Embryonic facial prominence (tissue), 1 donor: ENCODE data around the gene ZNF641.
"Not testable (repeated sequence)": the region's sequence is repeated elsewhere in the genome, so short reads cannot be mapped to it uniquely, and the experiment has no call there.

Experiments
- DNase-seq: peaks from one replicate; pipeline ENCODE4 v3.0.0-alpha.2; 2016; ENCODE audit errors: extremely low spot score

The ZNF641 gene

DNA sequence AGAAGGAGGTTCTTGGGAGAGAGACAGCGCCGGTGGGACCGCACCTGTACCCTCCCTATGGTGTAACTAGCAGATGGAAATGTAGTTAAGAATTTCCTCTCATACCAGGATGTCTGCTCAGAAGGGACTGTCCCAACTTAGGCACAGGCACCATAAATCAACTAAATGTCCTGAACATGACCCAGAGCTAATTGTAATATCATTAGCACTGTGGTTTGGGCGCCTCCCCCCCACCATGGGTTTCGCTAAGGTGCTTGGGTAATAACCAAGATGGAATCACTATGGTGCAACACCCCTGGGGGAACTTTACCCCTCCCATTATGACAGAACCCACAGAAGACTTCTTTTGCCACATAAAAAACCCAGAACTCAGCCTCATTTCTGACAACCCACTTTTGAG lies 15.9 kb downstream of the ZNF641 start:
- no peak for DNase-seq

DNA sequence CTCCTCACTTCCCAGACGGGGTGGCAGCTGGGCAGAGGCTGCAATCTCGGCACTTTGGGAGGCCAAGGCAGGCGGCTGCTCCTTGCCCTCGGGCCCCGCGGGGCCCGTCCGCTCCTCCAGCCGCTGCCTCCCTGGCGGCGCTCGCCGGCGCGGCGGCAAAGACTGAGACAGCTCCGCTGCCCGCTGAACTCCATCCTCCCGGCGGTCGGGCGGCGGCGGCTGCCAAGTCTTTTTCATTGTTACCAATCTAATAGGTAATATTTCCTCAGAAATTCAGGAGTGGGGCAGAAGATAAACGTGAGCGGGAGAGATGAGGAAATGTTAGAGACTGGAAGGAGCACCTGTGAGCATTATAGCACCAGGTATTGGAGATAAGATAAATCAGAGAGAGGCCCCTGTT lies 17.0 kb downstream of the ZNF641 start:
- DNase-seq: not testable (repeated sequence)

DNA sequence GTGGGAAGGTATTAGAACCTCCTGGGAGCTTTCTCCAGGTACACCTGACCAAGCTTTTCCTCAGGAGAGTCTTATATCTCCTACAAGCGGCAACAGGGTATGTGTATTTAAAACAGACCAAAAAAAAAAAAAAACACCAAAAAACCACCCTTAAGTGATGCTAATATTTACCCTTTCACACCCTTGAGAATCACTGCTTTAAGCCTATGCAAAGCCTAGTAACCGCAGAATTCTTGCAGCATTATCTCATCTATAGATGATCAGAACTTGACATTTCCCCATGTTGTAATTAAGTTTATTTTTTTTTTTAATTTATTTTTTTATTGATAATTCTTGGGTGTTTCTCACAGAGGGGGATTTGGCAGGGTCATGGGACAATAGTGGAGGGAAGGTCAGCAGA lies 19.3 kb downstream of the ZNF641 start:
- no peak for DNase-seq

DNA sequence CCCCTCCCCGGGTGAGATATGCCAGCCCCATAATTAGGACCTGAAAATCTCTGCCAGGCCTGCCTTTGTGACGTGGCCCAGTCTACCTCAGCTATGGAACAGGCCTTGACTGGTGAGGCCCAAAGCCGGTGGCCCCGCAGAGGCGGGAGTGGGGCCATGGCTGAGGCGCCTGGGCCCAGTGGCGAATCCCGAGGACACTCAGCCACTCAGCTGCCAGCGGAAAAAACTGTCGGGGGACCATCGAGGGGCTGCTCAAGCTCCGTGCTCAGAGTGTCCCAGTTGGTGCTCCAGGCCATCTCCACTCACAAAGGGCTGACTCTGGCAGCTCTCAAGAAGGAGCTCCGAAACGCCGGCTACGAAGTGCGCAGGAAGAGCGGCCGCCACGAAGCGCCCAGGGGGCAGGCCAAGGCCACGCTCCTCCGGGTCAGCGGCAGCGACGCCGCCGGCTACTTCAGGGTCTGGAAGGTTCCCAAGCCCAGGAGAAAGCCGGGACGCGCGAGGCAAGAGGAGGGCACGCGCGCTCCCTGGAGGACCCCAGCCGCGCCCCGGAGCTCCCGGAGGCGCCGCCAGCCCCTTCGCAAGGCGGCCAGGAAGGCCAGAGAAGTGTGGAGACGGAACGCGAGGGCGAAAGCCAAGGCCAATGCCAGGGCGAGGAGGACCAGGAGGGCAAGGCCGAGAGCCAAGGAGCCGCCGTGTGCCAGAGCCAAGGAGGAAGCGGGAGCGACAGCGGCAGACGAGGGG lies 21.4 kb downstream of the ZNF641 start:
- no peak for DNase-seq

DNA sequence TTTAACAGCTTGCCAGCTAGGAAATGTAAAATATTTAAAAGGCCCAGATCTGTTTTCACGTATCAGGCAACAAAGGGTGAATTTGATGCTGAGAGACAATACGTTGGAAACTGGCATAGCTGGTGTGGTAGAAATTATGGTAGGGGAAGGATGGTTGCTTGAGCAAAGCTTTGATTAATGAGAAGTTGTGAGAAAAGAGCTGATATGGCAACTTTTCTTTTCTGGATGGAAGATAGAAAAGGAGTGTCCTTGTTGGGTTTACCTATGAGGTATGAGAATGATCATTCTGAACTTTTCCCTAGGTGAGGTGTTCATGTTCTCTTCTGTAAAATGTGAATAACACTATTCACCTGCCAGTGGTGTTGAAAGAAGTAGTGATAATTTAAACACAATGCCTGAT lies 34.2 kb downstream of the ZNF641 start:
- no peak for DNase-seq

DNA sequence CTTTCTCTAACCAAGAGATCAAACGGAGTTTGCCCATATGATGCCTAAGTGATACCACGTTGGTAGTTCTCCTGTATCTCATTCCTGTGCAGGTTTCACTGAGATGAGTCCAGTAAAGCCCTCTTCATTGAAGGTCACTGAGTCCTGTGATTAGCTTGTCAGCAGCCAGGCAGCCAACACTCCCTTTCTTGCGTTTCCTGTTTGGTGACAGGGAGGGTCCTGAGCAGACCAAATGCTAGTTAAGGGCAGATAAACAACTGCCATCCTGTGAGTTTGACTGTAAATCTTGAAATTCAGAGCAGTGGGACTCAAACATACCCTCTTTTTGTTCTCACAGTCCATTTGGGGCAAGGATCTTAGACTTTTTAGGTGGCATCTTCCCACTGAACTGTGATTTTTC lies 39.4 kb downstream of the ZNF641 start:
- no peak for DNase-seq

DNA sequence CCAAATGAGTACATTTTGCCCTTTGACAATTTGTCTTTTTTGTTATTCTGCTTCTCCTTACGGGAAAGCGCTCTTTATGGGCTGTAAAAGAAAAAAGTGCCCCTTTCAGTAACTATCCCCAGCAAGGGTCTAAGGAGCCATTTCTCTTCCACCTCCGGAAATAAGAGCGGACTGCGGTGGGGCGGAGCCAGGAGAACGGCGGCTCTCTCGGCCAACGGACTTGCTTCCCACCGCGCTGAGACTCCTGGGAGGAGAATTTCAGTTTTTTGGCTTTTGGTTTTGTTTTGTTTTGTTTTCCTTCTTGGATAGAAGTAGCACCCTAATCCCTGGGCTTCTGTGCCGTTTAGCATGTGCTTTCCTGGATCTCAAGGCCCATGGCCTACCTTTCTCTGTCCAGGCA lies 43.5 kb downstream of the ZNF641 start:
- no peak for DNase-seq

DNA sequence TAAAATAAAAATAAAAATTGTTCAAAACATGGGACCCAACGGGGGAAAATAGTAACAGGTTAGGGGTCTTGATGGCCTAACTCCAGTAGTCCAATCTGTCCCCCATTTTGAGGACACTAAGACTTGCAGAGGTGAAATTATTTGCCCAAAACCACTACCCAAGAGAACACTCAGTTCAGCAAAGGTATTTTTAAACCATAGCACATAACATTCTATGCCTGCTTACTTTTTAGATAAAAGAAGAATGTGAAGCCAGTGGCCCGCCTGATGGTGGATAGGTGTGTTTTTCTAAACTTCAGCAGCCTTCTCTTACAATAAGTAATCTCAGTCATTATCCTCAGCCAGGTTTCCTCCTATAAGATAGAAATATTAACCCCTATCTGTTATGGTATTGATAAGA lies 45.5 kb downstream of the ZNF641 start:
- DNase-seq: no peak

DNA sequence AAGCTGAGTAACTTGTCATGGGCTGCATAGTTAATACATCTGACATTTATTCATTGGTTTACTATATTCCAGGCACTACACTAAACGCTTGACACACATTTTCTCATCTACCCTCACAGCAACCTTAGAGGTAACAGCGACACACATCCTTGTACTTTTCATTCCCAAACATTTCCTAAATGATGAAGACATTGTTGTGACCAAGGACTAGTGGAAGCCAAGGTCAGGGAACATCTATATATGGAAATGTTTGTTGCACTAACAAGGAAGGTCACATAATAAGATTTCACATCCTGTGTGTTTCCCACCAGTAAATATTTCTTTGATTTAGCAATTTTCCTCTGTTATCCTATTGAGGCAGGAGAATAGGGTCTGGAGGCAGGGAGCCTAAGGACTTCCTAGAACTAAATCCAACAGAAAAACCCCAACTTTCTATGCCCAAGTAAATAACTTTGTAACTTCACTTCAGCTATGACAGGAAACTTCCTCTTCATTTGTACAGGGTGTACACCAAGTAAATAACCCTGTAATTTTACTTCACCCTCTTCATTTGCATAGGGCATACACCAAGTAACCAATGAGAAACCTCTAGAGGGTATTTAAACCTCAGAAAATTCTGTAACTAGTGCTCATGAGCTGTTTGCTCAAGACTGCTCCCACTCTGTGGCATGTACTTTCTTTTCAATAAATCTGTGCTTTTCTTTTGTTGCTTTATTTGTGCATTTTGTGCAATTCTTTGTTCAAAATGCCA lies 48.4 kb downstream of the ZNF641 start:
- no peak for DNase-seq

DNA sequence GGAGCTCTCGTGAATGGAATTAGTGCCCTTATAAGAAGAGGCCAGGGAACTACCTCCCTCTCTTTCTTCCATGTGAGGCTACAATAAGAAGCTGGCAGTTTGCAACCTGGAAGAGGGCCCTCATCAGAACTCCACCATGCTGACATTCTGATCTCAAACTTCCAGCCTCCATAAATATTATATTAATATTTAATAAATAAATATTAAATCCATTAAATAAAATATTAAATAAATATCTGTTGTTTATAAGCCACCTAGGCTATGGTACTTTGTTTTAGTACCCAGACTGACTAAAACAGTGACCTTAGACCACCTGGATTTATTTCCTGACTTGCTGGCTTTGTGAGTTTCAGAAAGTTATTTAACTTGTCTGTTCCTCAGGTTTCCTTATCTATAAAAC lies 49.9 kb downstream of the ZNF641 start:
- no peak for DNase-seq

DNA sequence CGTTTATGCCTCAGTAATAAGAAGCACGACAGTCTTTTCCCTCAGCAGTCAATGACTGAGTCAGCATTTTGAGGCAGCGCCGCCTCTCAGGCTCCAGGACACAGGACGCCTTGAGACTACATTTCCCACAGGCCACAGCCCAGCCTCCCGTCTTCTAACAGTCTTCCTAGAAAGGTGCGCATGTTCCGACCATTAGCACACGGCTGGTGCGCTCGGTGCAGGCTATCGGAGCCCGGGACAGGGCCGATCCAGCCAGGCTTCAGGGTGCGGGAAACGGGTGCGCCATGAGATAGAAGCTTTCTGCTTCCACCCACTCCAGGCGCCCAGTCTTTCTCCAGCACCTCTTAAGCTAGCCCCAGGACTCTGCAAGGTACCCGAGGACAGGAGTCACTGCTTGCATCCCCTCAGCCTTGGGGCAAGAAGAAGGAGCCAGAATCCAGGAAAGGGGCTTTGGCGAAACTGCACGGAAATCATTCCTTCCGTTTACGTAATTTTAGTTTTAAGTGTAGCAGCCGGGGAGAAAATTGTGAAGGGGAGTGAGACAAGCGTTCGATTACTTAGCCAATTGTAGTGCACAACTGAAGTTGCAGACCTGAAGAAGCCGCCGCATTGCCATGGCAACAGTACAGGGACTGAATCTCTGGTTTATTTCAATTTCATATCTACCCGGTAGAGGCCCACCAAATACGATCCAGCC lies 54.0 kb downstream of the ZNF641 start:
- peak; percentile 73 for DNase-seq

DNA sequence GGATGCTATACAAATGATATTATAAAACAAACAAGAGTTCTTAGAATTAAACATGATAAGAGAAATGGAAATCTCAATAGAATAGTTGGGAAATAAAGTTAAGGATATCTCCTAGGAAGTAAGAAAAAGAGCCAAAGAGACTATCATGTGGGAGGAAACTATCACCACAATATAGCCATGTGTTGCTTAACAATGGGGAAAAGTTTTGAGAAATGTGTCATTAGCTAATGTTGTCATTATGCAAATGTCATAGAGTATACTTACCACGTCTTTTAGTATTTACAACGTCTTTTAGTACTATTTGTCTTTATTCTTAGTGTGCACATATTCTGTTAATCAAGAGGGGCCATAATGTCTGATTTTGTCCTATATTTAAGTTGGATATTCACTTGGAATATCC lies 58.7 kb downstream of the ZNF641 start:
- DNase-seq: no peak

DNA sequence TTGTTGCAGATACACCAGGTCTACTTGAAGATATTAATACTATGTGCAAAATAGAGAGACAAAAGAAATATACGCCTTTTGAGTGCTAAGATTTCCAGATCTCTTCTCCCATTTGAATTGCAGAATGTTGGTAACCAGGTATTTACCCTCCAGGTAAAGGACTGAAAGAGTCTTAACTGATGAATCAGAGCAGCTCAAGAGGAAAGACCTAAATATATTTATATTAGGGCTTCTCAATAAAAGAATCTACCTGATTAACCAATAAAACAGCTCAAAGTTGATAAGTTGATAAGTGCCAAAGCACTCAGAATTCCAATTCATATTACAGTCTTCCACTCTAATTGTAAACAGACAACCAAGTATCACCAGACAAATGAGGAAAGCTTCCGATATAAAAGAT lies 59.2 kb downstream of the ZNF641 start:
- DNase-seq: no peak

DNA sequence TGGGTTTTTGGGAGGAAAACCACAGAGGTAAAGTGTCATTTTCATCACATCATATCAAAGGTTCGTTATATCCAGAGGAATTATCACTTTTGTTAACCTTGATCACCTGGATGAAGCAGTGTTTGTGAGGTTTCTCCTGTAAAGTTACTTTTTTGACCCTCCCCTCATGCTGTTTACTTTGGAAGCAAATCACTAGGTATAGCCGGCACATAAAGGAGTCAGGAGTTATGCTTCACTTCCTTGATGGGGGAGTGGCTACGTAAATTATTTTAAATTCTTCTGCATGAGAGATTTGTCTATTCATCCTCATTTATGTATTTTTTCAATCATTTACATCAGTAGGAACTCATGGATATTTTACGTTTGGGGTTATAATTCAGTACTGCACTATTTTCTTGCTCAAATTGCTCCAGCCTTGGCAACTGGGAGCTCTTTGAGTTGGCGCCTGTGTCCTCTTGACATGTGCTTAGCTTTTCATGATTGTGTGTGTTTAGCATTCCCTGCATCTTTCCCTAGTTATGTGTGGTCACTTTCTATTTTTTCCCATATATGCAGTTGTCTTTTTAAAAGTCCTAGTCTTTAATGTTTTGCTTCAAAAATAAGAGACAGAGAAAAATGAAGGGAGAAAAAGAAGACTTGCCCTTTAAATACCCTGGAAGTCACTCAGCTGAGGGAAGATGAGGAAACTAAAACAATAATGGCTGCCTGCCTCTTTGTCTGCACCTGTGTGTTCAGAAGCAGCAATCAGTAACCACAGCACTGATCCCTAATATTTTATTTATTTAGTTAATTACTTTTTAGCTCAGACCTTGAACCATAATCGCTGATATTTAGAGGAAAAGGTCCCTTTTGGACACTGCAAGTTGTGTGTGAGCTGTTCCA lies 62.1 kb downstream of the ZNF641 start:
- DNase-seq: no peak
